Spinal cord (tissue), 10 donors: ENCODE measurements around the gene USP17L10. TPM values are rescaled to one million over a fixed set of nuclear protein-coding genes. Genes with fewer than 3 reads are reported as not detected.
"Not testable (repeated sequence)": the region's sequence is repeated elsewhere in the genome, so short reads cannot be mapped to it uniquely, and the experiment has no call there.

Experiments used
- DNase-seq, 6 donors: peaks; one replicate each; pipeline versions ENCODE4 v3.0.0 to v3.0.0-alpha.2; 2013 to 2015; ENCODE audit warnings: low spot score in 6 of 6, low read depth in 4 of 6
- H3K27ac ChIP-seq: one replicate; pipeline ENCODE4 v1.5.1; 2013; ENCODE audit warnings: low read depth, low read length, control low read depth
- H3K27me3 ChIP-seq: one replicate; pipeline ENCODE4 v1.6.1; 2013; ENCODE audit warnings: low read length; ENCODE audit not compliant: control insufficient read depth, insufficient read depth
- H3K36me3 ChIP-seq: one replicate; pipeline ENCODE4 v1.6.1; 2013; ENCODE audit warnings: low read length; ENCODE audit not compliant: control insufficient read depth, insufficient read depth
- H3K4me1 ChIP-seq: one replicate; pipeline ENCODE4 v1.6.1; 2013; ENCODE audit warnings: low read length; ENCODE audit not compliant: control insufficient read depth, insufficient read depth
- H3K4me3 ChIP-seq: one replicate; pipeline ENCODE4 v1.5.1; 2013; ENCODE audit warnings: low read depth, low read length, control low read depth
- H3K9me3 ChIP-seq: one replicate; pipeline ENCODE4 v1.6.1; 2013; ENCODE audit warnings: low read length; ENCODE audit not compliant: control insufficient read depth, insufficient read depth
- WGBS: methylation state at CpG from one replicate; pipeline ENCODE4 v1.1.5; 2013; ENCODE audit warnings: missing lambda C conversion rate; ENCODE audit not compliant: insufficient coverage; 5-methylcytosine and 5-hydroxymethylcytosine counted together
- polyA plus RNA-seq, 2 donors: library from polyadenylated mRNA; unstranded; fragments of 120-200 nt; gene quantifications; one replicate each; pipeline ENCODE4 v1.2.1, GENCODE V29; 2013; ENCODE audit not compliant: insufficient read length in 2 of 2
- total RNA-seq, 2 donors: library from RNA; depleted of rRNA in 1 of 2; stranded (reverse); fragments of 120-200 nt in 1 of 2; fragments of >200 nt in 1 of 2; gene quantifications; one replicate each; pipeline versions ENCODE4 v1.2.3 to v1.2.4, GENCODE V29; 2013 to 2014
- donor health status: healthy.

The USP17L10 gene
- total and polyA plus RNA-seq, 4 donors: not detected

GRCh38 chr4:9238461-9238860, 28.0 kb downstream of the USP17L10 start:
- not testable (repeated sequence) for H3K27ac ChIP-seq, H3K27me3 ChIP-seq, H3K4me1 ChIP-seq, H3K4me3 ChIP-seq, H3K36me3 ChIP-seq, H3K9me3 ChIP-seq
- 50% methylated on average over 2 of the region's 12 CpGs for WGBS
- peak in 1 of 6 donors; percentile 0 for DNase-seq

- not testable (repeated sequence) for H3K27me3 ChIP-seq, H3K9me3 ChIP-seq, H3K4me1 ChIP-seq, H3K27ac ChIP-seq, DNase-seq, H3K4me3 ChIP-seq, H3K36me3 ChIP-seq
- WGBS: no CpG with 5 or more reads among the region's 14 CpGs
These were observed 33.1 kb downstream of the USP17L10 start, which contains the start of gene USP17L17 for GRCh38 chr4:9243579-9243978. Gene USP17L17, plus strand, starts transcription at chr4:9243879. Its CDS starts 0 bp downstream, at chr4:9243879.

DNA sequence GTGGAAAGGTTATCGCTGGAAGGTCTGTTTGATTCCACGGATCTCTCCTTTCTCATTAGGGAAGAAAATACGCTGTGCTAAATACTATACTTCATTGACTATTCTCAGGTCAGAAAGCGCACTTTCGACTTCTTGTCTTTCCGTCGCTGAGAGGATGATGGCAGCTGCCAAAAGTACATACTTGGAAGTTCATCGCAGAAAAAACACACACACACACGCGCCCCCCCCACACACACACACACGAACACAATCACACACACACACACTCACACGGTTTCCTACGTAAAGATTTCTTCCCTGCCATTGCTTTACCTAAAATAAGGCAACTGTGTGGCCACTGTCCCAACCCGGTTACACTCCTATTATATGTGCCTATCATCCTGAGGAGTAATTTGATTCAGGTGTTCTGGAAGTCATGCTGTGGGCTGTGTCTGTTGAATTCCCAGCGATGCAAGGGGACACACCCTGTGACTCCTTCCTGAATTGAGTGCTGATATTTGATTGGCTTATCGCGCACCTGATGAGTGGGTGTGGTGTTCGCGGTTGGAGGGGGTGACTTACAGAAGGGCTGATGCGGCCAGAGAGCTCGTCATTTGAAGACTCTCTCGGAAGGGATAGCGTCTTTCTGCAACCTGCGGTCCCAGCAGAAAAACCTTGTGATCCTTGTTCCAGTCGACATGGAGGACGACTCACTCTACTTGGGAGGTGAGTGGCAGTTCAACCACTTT, 37.7 kb downstream of the USP17L10 start, which contains the start of gene USP17L18:
Gene USP17L18 (plus strand): TSS at position 678 of the 728 bp plus-strand sequence. CDS start 0 bp downstream, at position 678.
- not testable (repeated sequence) for H3K27ac ChIP-seq, H3K4me3 ChIP-seq, H3K9me3 ChIP-seq, H3K4me1 ChIP-seq, H3K36me3 ChIP-seq, H3K27me3 ChIP-seq
- 94% methylated on average over 5 of the region's 26 CpGs for WGBS
- DNase-seq: peak in 2 of 6 donors; percentile 0 to 1

DNA sequence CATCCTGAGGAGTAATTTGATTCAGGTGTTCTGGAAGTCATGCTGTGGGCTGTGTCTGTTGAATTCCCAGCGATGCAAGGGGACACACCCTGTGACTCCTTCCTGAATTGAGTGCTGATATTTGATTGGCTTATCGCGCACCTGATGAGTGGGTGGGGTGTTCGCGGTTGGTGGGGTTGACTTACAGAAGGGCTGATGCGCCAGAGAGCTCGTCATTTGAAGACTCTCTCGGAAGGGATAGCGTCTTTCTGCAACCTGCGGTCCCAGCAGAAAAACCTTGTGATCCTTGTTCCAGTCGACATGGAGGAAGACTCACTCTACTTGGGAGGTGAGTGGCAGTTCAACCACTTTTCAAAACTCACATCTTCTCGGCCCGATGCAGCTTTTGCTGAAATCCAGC, 42.6 kb downstream of the USP17L10 start, which contains the start of gene USP17L19:
Gene USP17L19 (plus strand): TSS at position 301 of the 400 bp plus-strand sequence. CDS start 0 bp downstream, at position 301.
- H3K27me3 ChIP-seq, H3K9me3 ChIP-seq, H3K4me3 ChIP-seq, H3K4me1 ChIP-seq, H3K27ac ChIP-seq, H3K36me3 ChIP-seq, DNase-seq: not testable (repeated sequence)
- no CpG with 5 or more reads among the region's 13 CpGs for WGBS

- not testable (repeated sequence) for H3K4me1 ChIP-seq, H3K9me3 ChIP-seq, H3K4me3 ChIP-seq, DNase-seq, H3K27me3 ChIP-seq, H3K36me3 ChIP-seq, H3K27ac ChIP-seq
- no CpG with 5 or more reads among the region's 15 CpGs for WGBS
These were observed 47.4 kb downstream of the USP17L10 start, which contains the start of gene USP17L20 for GRCh38 chr4:9257824-9258223. Gene USP17L20, plus strand, starts transcription at chr4:9258124. Its CDS starts 0 bp downstream, at chr4:9258124.

Other genes starting within 250 kb of the USP17L10 start
- gene FAM90A26, start 40.2 kb upstream of the USP17L10 start, total RNA-seq: not detected
- under 1 TPM in 1 of 2 donors, not detected in 1; 0.20 TPM for gene FAM90A26, start 40.2 kb upstream of the USP17L10 start, polyA plus RNA-seq
- not detected for gene USP17L11, start 4.7 kb downstream of the USP17L10 start, total RNA-seq
- gene USP17L11, start 4.7 kb downstream of the USP17L10 start, polyA plus RNA-seq: not detected
- gene USP17L12, start 9.5 kb downstream of the USP17L10 start, total RNA-seq: not detected
- gene USP17L12, start 9.5 kb downstream of the USP17L10 start, polyA plus RNA-seq: not detected
- gene USP17L13, start 14.2 kb downstream of the USP17L10 start, total RNA-seq: not detected
- not detected for gene USP17L13, start 14.2 kb downstream of the USP17L10 start, polyA plus RNA-seq
- gene USP17L15, start 23.7 kb downstream of the USP17L10 start, total RNA-seq: not detected
- not detected for gene USP17L15, start 23.7 kb downstream of the USP17L10 start, polyA plus RNA-seq
- gene USP17L17, start 33.2 kb downstream of the USP17L10 start, total RNA-seq: not detected
- not detected for gene USP17L17, start 33.2 kb downstream of the USP17L10 start, polyA plus RNA-seq
- gene USP17L18, start 38.0 kb downstream of the USP17L10 start, total RNA-seq: not detected
- not detected for gene USP17L18, start 38.0 kb downstream of the USP17L10 start, polyA plus RNA-seq
- gene USP17L19, start 42.7 kb downstream of the USP17L10 start, total RNA-seq: not detected
- gene USP17L19, start 42.7 kb downstream of the USP17L10 start, polyA plus RNA-seq: not detected
- gene USP17L20, start 47.5 kb downstream of the USP17L10 start, total RNA-seq: not detected
- not detected for gene USP17L20, start 47.5 kb downstream of the USP17L10 start, polyA plus RNA-seq
- gene USP17L21, start 52.2 kb downstream of the USP17L10 start, total RNA-seq: not detected
- gene USP17L21, start 52.2 kb downstream of the USP17L10 start, polyA plus RNA-seq: not detected
- not detected for gene USP17L22, start 57.0 kb downstream of the USP17L10 start, total RNA-seq
- not detected for gene USP17L22, start 57.0 kb downstream of the USP17L10 start, polyA plus RNA-seq
- not detected for gene USP17L24, start 114.5 kb downstream of the USP17L10 start, total RNA-seq
- not detected for gene USP17L24, start 114.5 kb downstream of the USP17L10 start, polyA plus RNA-seq
- gene USP17L25, start 119.3 kb downstream of the USP17L10 start, total RNA-seq: not detected
- not detected for gene USP17L25, start 119.3 kb downstream of the USP17L10 start, polyA plus RNA-seq
- not detected for gene USP17L26, start 124.0 kb downstream of the USP17L10 start, total RNA-seq
- not detected for gene USP17L26, start 124.0 kb downstream of the USP17L10 start, polyA plus RNA-seq
- gene USP17L5, start 128.7 kb downstream of the USP17L10 start, total RNA-seq: not detected
- gene USP17L5, start 128.7 kb downstream of the USP17L10 start, polyA plus RNA-seq: not detected
- not detected for gene USP17L27, start 133.5 kb downstream of the USP17L10 start, total RNA-seq
- not detected for gene USP17L27, start 133.5 kb downstream of the USP17L10 start, polyA plus RNA-seq
- not detected for gene USP17L28, start 138.2 kb downstream of the USP17L10 start, total RNA-seq
- not detected for gene USP17L28, start 138.2 kb downstream of the USP17L10 start, polyA plus RNA-seq
- not detected for gene USP17L29, start 143.0 kb downstream of the USP17L10 start, total RNA-seq
- not detected for gene USP17L29, start 143.0 kb downstream of the USP17L10 start, polyA plus RNA-seq
- not detected for gene USP17L30, start 152.5 kb downstream of the USP17L10 start, total RNA-seq
- not detected for gene USP17L30, start 152.5 kb downstream of the USP17L10 start, polyA plus RNA-seq
- gene DEFB131A, start 233.8 kb downstream of the USP17L10 start, total RNA-seq: not detected
- gene DEFB131A, start 233.8 kb downstream of the USP17L10 start, polyA plus RNA-seq: not detected